IMR-90 (cell line): Measurements from ENCODE around the gene ZNF85.

Experiments used
- BHLHE40 ChIP-seq: fragments of 150-350 bp; IDR thresholded peaks from 2 replicates; pipeline ENCODE4 v1.6.1; 2016; ENCODE audit warnings: mild to moderate bottlenecking, low read depth, low read length
- CEBPB ChIP-seq: IDR thresholded peaks from 2 replicates; pipeline ENCODE4 v1.6.1; 2012; ENCODE audit warnings: low read depth, low read length, improper control_type of control experiment
- CTCF ChIP-seq: conservative IDR thresholded peaks from 2 replicates; pipeline ENCODE4 v1.5.1; 2012; ENCODE audit warnings: mild to moderate bottlenecking, low read depth, low read length, improper control_type of control experiment
- ELK1 ChIP-seq: fragments of 150-350 bp; IDR thresholded peaks from 2 replicates; pipeline ENCODE4 v1.6.1; 2016; ENCODE audit warnings: low read depth, mild to moderate bottlenecking, low read length, moderate library complexity, borderline replicate concordance
- MAFK ChIP-seq: IDR thresholded peaks from 2 replicates; pipeline ENCODE4 v1.6.1; 2012; ENCODE audit warnings: low read depth, low read length, improper control_type of control experiment
- MAZ ChIP-seq: IDR thresholded peaks from 2 replicates; pipeline ENCODE4 v1.6.1; 2012; ENCODE audit warnings: low read depth, mild to moderate bottlenecking, low read length, improper control_type of control experiment, moderate library complexity, borderline replicate concordance
- NFE2L2 ChIP-seq: fragments of 150-350 bp; IDR thresholded peaks from 2 replicates; pipeline ENCODE4 v1.6.1; 2016; ENCODE audit warnings: low read depth, mild to moderate bottlenecking, low read length
- POLR2A ChIP-seq: IDR thresholded peaks from 2 replicates; pipeline ENCODE4 v1.6.1; 2012; ENCODE audit warnings: mild to moderate bottlenecking, low read depth, low read length
- RCOR1 ChIP-seq: IDR thresholded peaks from 2 replicates; pipeline ENCODE4 v1.6.1; 2012; ENCODE audit warnings: mild to moderate bottlenecking, low read length, improper control_type of control experiment; ENCODE audit not compliant: insufficient replicate concordance
- SMC3 ChIP-seq: fragments of 150-350 bp; IDR thresholded peaks from 2 replicates; pipeline ENCODE4 v1.6.1; 2016; ENCODE audit warnings: low read depth, mild to moderate bottlenecking, antibody characterized with exemption, low read length, moderate library complexity
- USF2 ChIP-seq: fragments of 150-350 bp; IDR thresholded peaks from 2 replicates; pipeline ENCODE4 v1.6.1; 2017; ENCODE audit warnings: mild to moderate bottlenecking, antibody characterized with exemption, low read length, low read depth

- no peak for TF ChIP-seq CTCF
- no peak for TF ChIP-seq POLR2A
- no peak for TF ChIP-seq SMC3
- no peak for TF ChIP-seq CEBPB
- no peak for TF ChIP-seq MAZ
- TF ChIP-seq NFE2L2: no peak
- no peak for TF ChIP-seq MAFK
- no peak for TF ChIP-seq RCOR1
- no peak for TF ChIP-seq USF2
- no peak for TF ChIP-seq ELK1
- TF ChIP-seq BHLHE40: no peak
These were observed 10.1 kb upstream of the ZNF85 start for GRCh38 chr19:20912973-20913372.
